GM18861 (cell line): Measurements from ENCODE around the gene TRIM73.
A peak's percentile ranks its signal among the peaks of the same experiment; 100 is the strongest.
"Not testable (repeated sequence)": the region's sequence is repeated elsewhere in the genome, so short reads cannot be mapped to it uniquely, and the experiment has no call there.

ENCODE experiments used
- ATAC-seq: cut with Tn5 transposase; IDR thresholded peaks from one replicate; pipeline ENCODE4 v1.9.1; 2021; ENCODE audit not compliant: unreplicated experiment

TRIM73 gene

DNA sequence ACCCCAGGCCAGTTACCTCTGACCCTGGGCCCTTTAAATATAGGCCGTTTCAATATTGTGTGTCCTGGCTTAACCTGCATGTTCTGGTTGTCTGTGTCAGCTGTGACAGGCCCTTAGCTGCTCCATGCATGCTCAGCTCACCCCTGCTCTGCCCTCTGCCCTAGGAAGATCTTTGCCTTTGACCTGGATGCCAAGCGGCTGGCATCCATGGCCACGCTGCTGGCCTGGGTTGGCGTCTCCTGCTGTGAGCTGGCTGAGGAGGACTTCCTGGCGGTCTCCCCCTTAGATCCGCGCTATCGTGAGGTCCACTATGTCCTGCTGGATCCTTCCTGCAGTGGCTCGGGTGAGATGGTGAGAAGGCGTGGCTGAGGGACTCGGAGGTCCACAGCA lies 20.0 kb downstream of the TRIM73 start:
- ATAC-seq: not testable (repeated sequence)

GRCh38 chr7:75415829-75416373 lies 20.5 kb downstream of the TRIM73 start:
- ATAC-seq: not testable (repeated sequence)

- not testable (repeated sequence) for ATAC-seq
Measured at GRCh38 chr7:75416787-75417186, 21.4 kb downstream of the TRIM73 start.

GRCh38 chr7:75418292-75418858 lies 22.9 kb downstream of the TRIM73 start:
- ATAC-seq: not testable (repeated sequence)

DNA sequence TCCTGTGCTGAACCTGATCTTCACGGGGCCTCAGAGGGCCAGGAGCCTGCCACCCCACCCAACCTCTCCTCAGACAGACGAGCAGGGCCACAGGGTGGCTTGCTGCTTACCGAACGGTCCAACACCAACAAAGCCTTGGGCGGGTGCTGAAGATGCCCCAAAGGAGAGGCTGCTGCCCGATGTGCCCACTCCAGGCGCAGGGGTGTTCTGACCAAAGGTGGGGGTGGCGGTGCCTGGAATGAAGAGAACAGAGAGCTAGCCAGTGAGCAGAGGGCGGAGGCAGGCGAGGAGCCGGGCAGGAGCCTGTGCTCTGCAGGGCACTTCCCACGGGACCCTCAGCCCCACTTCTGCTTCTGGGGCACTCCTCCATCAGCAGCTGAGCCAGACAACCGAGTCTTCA lies 23.8 kb downstream of the TRIM73 start:
- not testable (repeated sequence) for ATAC-seq

- ATAC-seq: not testable (repeated sequence)
Measured at GRCh38 chr7:75419693-75420092, 24.3 kb downstream of the TRIM73 start.

GRCh38 chr7:75420152-75420551 lies 24.7 kb downstream of the TRIM73 start:
- ATAC-seq: not testable (repeated sequence)

- not testable (repeated sequence) for ATAC-seq
Measured at GRCh38 chr7:75421798-75422710, 26.6 kb downstream of the TRIM73 start.

DNA sequence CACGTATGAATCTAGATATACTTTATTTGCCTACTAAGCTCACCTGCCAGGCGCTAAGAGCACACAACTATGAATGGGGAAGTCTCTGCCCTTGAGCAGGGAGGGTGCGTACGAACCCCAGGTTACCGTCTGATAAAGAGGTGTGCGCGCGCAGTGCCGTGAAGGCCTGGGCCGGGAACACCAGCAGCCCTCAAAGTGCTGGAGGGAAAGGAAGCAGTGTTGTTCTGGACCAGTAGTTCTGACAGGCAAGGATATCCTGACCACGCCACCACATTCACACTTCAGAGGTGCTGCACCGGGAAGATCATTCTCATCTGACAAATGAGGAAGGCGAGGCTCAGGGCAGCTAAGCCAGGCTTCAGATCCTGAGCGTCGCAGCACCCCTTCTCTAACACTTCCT lies 28.1 kb downstream of the TRIM73 start:
- ATAC-seq: not testable (repeated sequence)

GRCh38 chr7:75439000-75439399 lies 43.6 kb downstream of the TRIM73 start:
- ATAC-seq: not testable (repeated sequence)

DNA sequence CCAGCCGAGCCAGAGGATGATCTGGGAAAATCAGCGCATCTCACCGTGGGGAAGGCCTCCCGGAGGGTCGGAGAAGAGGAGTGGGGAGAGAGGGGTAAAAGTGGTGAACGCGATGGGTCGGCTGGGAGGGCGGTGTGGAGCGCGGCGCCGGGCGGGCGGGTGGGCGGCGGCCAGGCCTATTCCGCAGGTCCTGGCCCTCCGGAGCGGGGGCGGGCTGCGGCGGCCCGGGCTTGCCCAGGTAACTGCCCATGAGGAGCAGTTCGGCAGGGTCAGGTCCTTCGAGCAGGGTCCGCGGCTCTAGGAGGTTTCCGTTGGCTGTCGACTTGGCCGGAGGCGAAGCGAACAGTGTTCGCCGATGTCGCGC lies 46.7 kb downstream of the TRIM73 start:
- not testable (repeated sequence) for ATAC-seq

- peak; percentile 71 for ATAC-seq
Measured at GRCh38 chr7:75442465-75443111, 47.2 kb downstream of the TRIM73 start.

- ATAC-seq: not testable (repeated sequence)
Measured at GRCh38 chr7:75449946-75450345, 54.5 kb downstream of the TRIM73 start.

DNA sequence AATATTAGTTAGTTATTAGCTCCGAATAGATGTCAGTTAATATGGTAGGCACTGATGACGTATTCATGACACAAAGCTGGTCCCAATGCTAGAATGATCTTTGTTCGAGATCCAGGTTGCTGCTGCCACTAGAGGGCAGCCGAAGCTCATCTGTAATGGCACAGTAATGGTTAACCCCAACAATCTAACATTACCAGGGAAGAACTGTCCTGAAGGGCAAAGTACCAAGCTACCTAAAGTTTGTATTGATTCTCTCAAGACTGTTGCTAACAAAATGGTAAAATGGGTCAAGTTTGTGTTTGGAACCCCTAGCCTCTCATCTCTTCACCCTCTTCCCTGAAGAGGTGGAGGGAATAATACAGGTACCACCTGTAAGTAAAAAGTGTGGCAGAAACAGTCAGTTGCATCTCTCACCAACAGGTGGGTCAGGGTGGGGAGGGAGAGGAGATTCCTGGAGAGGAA lies 57.1 kb downstream of the TRIM73 start:
- peak; percentile 90 for ATAC-seq
